Measurements from ENCODE around the gene METAP2. TPM values are rescaled to one million over a fixed set of nuclear protein-coding genes. Genes with fewer than 3 reads are reported as not detected.

METAP2 gene
- total and polyA plus RNA-seq, 2 of the 8 experiments (the other 6 are each of a cell fraction or from before 2014, with no cell fraction given) = 41.3 to 114 TPM

DNA sequence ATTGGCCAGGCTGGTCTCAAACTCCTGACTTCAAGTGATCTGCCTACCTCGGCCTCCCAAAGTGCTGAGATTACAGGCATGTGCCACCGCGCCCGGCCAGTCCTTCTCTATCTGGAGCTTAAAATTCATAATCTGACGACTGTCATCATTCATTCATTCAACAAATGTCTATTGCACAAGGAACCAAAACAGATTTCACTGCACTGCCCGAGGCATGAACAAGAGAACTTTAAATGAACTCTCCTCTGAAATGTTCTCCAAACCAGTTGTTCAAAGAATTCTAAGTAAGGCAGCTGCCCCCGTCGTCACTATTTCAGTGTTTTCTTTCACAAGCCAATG lies 44.8 kb upstream of the METAP2 start:
- H4K8ac ChIP-seq (ENCODE audit: extremely low read depth, insufficient read depth, low read length) = no peak overlapping the region
- no peak overlapping the region for H3K4ac ChIP-seq (replicated peaks; ENCODE audit: insufficient read length, low read depth, low read length)
- CTCF ChIA-PET (ENCODE audit: partially characterized antibody) = interaction anchor here (0.8 to 1.3 kb wide), 3 partner anchors 9 to 93 kb away, joined by 3 to 4 read pairs (median 3); no protein-coding TSS in a partner anchor

More for the DNA sequence above, 44.8 kb upstream of the METAP2 start:
- Histone ChIP-seq H2BK20ac (ENCODE audit: low read length) (no peak overlapping the region), H3K56ac (replicated peaks; ENCODE audit: insufficient read length, low read depth, low read length) (no peak overlapping the region), H3K14ac (ENCODE audit: insufficient read length) (no peak overlapping the region), H2BK120ac (replicated peaks; ENCODE audit: low read depth, low read length) (no peak overlapping the region), H3K79me2 (ENCODE audit: control insufficient read depth in 1 of 2, insufficient read depth in 2 of 2, low read length in 2 of 2) (no peaks in the 10 kb centered on the region), H2BK15ac (ENCODE audit: low read length) (no peak overlapping the region), H3K9me3 (ENCODE audit: insufficient read depth in 2 of 2, low read depth in 1 of 2, low read length in 1 of 2) (no peaks in the 10 kb centered on the region), H3K36me3 (ENCODE audit: control insufficient read depth in 2 of 4, insufficient read depth in 4 of 4, low read length in 3 of 4) (no peaks in the 10 kb centered on the region), H3K9ac (replicated peaks in 1 of 4; ENCODE audit: extremely low read depth in 1 of 4, low read depth in 3 of 4, low read length in 3 of 4) (no peak overlapping the region), H3K23me2 (ENCODE audit: low read depth, low read length) (no peaks in the 10 kb centered on the region), H4K91ac (replicated peaks; ENCODE audit: insufficient read length, low read length) (no peak overlapping the region), H3K27ac (ENCODE audit: low read depth, low read length) (no peak overlapping the region), H2AFZ (ENCODE audit: low read length) (no peak overlapping the region), H2AK5ac (ENCODE audit: low read depth, low read length) (no peak overlapping the region), H3K4me2 (ENCODE audit: insufficient read depth in 1 of 2, low read depth in 2 of 2, low read length in 2 of 2) (no peak overlapping the region), H3K79me1 (ENCODE audit: low read depth, low read length) (no peaks in the 10 kb centered on the region), H3K4me1 (replicated peaks in 1 of 4; ENCODE audit: control insufficient read depth in 3 of 4, insufficient read depth in 4 of 4, low read length in 3 of 4) (peaks cover 0 to 2% (median 0%) of the 10 kb centered on the region in 4 experiments; a peak in 1 of 7 replicates), H3K4me3 (ENCODE audit: extremely low read depth in 1 of 4, insufficient read depth in 2 of 4, low read depth in 3 of 4, low read length in 4 of 4) (no peak overlapping the region), H4K5ac (ENCODE audit: insufficient read length, low read depth, low read length) (no peak overlapping the region), H4K20me1 (replicated peaks in 1 of 2; ENCODE audit: control insufficient read depth in 1 of 2, insufficient read depth in 2 of 2, low read length in 2 of 2) (no peaks in the 10 kb centered on the region), H3K18ac (ENCODE audit: extremely low read depth, low read length) (no peak overlapping the region), H3K23ac (ENCODE audit: insufficient read length) (no peak overlapping the region), H2BK12ac (ENCODE audit: low read depth, low read length) (no peak overlapping the region), H3K27me3 (replicated peaks in 1 of 4; ENCODE audit: control insufficient read depth in 3 of 4, extremely low read depth in 1 of 4, insufficient read depth in 3 of 4, low read length in 3 of 4) (no peaks in the 10 kb centered on the region), H2BK5ac (ENCODE audit: low read depth, low read length) (no peak overlapping the region)
- no peak for DNase-seq (ENCODE audit: low read depth in 1 of 2, low spot score in 2 of 2)
- POLR2A ChIA-PET (ENCODE audit: partially characterized antibody) = interaction anchor here (1.3 kb wide), 2 partner anchors 46 to 49 kb away, joined by 3 to 4 read pairs; partner anchors contain the start of gene METAP2
- no peak for TF ChIP-seq EZH2 (IDR thresholded peaks at IDR 0.05; ENCODE audit: low read depth, low read length, severe bottlenecking)
- no peak for TF ChIP-seq RFX5 (IDR thresholded peaks at IDR 0.05; ENCODE audit: borderline replicate concordance, low read depth, low read length)
- TF ChIP-seq SP4 (IDR thresholded peaks at IDR 0.05; ENCODE audit: low read length) = no peak
- no peak for TF ChIP-seq CHD2 (IDR thresholded peaks at IDR 0.05; ENCODE audit: low read length)
- no peak for TF ChIP-seq BCL11A (IDR thresholded peaks at IDR 0.05; ENCODE audit: low read depth in 2 of 2, low read length in 2 of 2)
- no peak for TF ChIP-seq ZNF274 (IDR thresholded peaks at IDR 0.05; ENCODE audit: borderline replicate concordance, extremely low read depth, low read length)
- TF ChIP-seq TAF7 (optimal IDR thresholded peaks at IDR 0.05; ENCODE audit: borderline replicate concordance, low read depth, low read length) = no peak
- no peak for TF ChIP-seq SP1 (IDR thresholded peaks at IDR 0.05; ENCODE audit: low read depth, low read length)
- TF ChIP-seq, protein P1, sequence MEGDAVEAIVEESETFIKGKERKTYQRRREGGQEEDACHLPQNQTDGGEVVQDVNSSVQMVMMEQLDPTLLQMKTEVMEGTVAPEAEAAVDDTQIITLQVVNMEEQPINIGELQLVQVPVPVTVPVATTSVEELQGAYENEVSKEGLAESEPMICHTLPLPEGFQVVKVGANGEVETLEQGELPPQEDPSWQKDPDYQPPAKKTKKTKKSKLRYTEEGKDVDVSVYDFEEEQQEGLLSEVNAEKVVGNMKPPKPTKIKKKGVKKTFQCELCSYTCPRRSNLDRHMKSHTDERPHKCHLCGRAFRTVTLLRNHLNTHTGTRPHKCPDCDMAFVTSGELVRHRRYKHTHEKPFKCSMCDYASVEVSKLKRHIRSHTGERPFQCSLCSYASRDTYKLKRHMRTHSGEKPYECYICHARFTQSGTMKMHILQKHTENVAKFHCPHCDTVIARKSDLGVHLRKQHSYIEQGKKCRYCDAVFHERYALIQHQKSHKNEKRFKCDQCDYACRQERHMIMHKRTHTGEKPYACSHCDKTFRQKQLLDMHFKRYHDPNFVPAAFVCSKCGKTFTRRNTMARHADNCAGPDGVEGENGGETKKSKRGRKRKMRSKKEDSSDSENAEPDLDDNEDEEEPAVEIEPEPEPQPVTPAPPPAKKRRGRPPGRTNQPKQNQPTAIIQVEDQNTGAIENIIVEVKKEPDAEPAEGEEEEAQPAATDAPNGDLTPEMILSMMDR (IDR thresholded peaks at IDR 0.05; ENCODE audit: control extremely low read depth in 1 of 3, insufficient read depth in 1 of 3, low read depth in 1 of 3, low read length in 3 of 3) = no peak
- TF ChIP-seq, protein P2, sequence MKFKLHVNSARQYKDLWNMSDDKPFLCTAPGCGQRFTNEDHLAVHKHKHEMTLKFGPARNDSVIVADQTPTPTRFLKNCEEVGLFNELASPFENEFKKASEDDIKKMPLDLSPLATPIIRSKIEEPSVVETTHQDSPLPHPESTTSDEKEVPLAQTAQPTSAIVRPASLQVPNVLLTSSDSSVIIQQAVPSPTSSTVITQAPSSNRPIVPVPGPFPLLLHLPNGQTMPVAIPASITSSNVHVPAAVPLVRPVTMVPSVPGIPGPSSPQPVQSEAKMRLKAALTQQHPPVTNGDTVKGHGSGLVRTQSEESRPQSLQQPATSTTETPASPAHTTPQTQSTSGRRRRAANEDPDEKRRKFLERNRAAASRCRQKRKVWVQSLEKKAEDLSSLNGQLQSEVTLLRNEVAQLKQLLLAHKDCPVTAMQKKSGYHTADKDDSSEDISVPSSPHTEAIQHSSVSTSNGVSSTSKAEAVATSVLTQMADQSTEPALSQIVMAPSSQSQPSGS (IDR thresholded peaks at IDR 0.05; ENCODE audit: low read length) = no peak
- TF ChIP-seq SIRT6 (IDR thresholded peaks at IDR 0.05; ENCODE audit: low read length) = no peak
- WGBS, 2 experiments (ENCODE audit: extremely low coverage in 1 of 2, insufficient coverage in 1 of 2, insufficient read length in 1 of 2, insufficient replicate concordance in 2 of 2, low coverage in 1 of 2, low lambda C conversion rate in 2 of 2, missing lambda C conversion rate in 1 of 2) = 87% methylated on average over 8 of the region's 8 CpGs; no CpG with 5 or more reads in 1 of the 2 experiments
- FAIRE-seq = no peak

All from H1 (cell line).